ENCODE measurements around the gene SSX7.
"Not testable (repeated sequence)": the region's sequence is repeated elsewhere in the genome, so short reads cannot be mapped to it uniquely, and the experiment has no call there.

SSX7 gene, protein sequence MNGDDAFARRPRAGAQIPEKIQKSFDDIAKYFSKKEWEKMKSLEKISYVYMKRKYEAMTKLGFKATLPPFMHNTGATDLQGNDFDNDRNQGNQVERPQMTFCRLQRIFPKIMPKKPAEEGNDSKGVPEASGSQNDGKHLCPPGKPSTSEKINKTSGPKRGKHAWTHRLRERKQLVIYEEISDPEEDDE

DNA sequence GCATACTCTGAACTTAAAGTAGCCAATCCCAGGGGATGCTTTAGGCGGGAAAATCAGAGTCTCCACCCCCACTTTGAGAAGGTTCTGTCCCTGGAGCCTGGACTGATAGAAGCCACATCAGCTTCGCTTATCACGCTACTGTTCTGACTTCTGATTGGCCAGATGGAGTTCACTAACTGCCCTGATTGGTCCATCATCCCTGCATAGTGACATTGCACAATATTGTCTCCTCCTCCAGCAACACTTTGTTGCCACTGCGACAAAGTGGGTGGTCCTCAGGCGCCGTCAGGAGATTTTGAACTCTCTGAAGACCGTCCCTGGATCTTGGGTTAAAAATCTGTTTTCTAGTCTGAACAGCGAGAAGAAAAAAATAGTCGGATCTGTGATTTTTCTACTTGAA is at the start of gene SSX7:
SSX7 (minus strand) TSS at position 101 of the 400 bp plus-strand sequence. CDS start 1,428 bp downstream, outside the sequence.
- DNase-seq, result not testable (repeated sequence)

DNA sequence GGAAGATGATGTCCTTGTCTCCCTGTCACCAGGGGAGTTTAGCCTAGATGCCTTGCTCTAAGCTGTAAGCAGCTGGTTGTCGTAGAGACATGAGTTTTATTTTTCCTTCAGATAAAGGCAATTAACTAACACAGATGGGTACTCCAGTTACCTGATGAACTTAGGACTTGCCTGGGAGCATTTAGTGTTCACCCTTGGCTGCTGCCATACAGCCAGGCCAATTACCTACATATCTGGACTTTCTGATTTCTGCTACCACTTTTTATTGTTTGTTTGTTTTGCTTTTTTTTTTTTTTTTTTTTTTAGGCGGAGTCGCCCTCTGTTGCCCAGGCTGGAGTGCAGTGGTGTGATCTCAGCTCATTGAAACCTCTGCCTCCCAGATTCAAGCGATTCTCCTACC is 37.3 kb upstream of the SSX7 start:
- not testable (repeated sequence) for DNase-seq

DNA sequence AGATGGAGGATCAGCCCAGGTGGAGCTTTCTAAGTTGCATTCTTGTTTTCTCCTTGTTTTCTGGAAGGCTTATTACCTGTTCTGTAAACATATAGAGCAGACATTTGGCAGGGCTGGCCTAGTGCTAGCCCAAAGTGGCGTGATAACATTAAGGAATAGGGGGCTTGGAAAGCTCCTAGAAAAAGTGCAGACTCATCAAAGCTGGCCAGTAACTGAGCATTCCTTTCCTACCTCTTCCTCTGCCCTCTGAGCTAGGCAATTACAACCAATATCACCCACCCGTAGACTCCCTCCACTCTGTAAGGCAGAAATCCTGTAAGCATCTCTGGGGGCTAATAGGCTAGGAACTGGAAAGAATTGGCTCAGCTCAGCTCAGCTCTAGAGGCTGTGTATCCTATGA is 7.5 kb upstream of the SSX7 start:
- DNase-seq, result not testable (repeated sequence)

DNA sequence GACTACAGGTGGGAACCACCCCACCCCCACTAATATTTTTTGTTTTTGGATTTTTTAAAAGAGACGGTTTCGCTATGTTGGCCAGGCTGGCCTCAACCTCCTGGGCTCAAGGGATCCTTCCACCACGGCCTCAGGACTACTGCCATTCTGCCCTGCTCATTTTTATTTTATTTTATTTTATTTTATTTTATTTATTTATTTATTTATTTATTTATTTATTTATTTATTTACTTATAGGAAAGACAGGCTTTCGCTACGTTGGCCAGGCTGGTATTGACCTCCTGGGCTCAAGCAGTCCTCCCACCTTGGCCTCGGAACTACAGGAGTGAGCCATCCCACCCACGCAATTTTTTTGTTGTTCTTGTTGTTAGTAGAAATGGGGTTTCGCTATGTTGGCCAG is 775 bp upstream of the SSX7 start:
- DNase-seq, result not testable (repeated sequence)

DNA sequence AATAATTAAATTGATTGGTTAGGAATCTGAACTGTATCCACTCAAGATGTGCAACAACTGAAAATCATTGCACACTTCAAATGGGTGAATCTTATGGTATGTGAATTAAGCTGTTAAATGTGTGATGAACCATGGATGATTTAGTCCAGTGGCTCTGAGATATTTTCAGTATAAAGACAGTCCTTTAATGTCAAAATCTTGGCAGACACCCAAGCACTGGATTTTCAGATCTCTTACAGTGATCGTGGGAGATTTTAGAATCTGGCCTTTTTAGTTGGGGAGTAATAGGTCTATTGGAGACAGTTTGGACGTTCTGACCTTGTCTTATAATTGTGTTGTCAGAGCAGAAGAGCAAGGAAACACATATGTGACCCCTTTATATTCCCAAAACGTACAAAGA is 4.0 kb downstream of the SSX7 start:
- DNase-seq, result not testable (repeated sequence)

DNA sequence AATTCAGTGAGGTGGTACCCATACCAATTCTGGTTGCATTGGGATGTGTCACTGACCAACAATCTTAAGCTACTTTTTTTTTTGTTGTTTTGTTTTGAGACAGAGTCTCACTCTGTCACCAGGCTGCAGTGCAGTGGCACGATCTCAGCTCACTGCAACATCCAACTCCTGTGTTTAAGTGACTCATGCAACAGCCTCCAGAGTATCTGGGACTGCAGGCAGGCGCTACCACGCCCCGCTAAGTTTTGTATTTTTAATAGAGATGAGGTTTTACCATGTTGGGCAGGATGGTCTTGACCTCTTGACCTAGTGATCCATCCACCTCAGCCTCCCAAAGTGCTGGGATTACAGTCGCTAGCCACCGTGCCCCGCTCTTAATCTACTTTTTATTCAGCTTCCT is 5.7 kb downstream of the SSX7 start:
- not testable (repeated sequence) for DNase-seq

DNA sequence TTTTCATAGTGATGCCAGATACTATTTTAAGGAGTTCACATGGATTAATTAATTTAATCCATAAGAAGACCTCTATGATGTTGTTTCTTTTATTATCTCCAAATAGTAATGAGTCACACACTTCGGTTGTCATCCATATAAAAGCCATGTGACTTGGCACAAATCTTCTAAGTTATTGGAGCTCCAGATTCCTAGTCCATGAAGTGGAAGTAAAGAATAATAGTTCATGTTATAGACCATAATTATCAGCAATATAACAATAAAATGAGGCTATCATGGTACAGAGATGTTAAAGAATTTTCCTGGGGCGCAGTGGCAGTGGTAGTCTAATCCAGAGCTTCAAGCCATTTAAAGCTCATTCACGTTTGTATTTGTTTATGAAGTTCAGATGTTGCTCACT is 26.2 kb downstream of the SSX7 start:
- DNase-seq, result not testable (repeated sequence)

DNA sequence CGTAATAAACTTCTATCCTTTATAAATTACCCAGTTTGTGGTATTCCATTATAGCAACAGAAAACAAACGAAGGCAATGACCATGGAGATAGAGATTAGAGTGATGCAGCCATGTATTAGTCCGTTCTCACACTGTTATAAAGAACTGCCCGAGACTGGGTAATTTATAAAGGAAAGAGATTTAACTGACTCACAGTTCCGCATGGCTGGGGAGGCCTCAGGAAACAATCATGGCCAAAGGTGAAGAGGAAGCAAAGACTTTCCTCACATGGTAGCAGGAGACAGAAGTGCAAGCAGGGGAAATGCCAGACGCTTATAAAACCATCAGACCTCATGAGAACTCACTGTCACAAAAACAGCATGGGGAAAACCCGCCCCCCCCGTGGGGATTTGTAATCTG is 34.0 kb downstream of the SSX7 start:
- DNase-seq, result not testable (repeated sequence)

DNA sequence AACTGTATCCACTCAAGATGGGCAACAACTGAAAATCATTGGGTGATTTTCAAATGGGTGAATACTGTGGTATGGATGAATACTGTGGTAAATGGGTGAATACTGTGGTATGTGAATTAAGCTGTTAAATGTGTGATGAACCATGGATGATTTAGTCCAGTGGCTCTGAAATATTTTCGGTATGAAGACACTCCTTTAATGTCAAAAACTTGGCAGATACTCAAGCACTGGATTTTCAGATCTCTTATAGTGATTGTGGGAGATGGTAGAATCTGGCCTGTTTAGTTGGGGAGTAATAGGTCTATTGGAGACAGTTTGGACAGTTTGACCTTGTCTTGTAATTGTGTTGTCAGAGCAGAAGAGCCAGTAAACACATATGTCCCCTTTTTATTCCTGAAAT is 45.7 kb downstream of the SSX7 start:
- DNase-seq, result no peak

DNA sequence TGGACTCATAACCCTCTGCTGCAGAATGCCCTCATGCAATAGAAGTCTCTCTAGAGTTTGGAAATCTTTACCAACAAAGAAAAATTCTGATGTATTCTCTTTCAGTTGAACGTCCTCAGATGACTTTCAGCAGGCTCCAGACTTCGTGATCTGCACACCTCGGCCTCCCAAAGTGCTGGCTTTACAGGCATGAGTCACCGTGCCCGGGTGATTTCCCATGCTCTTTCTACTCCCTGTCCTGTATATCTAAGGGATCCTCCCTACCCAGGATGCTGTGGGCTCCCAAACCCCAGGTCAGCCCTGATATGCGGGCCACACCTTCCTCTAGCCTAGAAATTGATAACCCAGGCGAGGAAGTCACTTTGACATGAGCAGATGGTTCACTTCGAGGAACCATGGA is 51.5 kb downstream of the SSX7 start:
- not testable (repeated sequence) for DNase-seq

DNA sequence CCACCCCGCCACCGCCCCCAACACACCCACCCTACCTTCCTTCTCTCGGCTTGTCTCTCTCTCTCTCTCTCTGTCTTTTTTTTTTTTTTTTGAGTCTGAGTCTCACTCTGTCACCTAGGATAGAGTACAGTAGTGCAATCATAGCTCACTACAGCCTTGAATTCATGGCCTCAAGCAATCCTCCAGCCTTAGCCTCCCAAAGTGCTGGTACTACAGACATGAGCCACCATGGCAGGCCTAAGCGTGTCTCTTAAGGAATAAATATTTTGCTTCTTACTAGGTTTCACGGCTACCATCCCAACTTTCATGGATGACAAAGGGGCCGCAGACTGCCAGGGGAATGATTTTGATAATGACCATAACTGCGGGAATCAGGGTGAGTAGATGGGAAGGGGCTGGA is 55.8 kb downstream of the SSX7 start:
- no peak for DNase-seq

DNA sequence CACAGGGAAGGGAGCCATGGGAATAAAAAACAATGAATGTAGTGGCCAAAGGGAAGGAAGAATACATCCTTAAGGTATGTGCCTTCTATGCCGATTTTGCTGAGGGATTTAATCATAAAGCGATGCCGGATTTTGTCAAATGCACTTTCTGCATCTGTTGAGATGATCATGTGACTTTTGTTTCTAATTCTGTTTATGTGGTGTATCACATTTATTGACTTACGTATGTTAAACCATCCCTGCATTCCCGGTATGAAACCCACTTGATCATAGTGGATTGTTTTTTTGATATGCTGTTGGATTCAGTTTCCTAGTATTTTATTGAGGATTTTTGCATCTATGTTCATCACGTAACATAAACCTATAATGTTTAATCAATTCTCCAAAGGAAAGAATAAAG is 60.0 kb downstream of the SSX7 start:
- DNase-seq, result no peak
